AG09319 (cell line): ENCODE results near the gene KIAA1614.

Experiments
- DNase-seq: peaks from one replicate; pipeline ENCODE4 v3.0.0-alpha.2; 2010; ENCODE audit warnings: low read depth; ENCODE audit errors: extremely low read depth
- TF ChIP-seq, protein P1 (sequence below): IDR thresholded peaks from 2 replicates; pipeline ENCODE4 v1.5.1; 2011; ENCODE audit warnings: low read depth, mild to moderate bottlenecking, inconsistent platforms, low read length, moderate library complexity

The KIAA1614 gene

DNA sequence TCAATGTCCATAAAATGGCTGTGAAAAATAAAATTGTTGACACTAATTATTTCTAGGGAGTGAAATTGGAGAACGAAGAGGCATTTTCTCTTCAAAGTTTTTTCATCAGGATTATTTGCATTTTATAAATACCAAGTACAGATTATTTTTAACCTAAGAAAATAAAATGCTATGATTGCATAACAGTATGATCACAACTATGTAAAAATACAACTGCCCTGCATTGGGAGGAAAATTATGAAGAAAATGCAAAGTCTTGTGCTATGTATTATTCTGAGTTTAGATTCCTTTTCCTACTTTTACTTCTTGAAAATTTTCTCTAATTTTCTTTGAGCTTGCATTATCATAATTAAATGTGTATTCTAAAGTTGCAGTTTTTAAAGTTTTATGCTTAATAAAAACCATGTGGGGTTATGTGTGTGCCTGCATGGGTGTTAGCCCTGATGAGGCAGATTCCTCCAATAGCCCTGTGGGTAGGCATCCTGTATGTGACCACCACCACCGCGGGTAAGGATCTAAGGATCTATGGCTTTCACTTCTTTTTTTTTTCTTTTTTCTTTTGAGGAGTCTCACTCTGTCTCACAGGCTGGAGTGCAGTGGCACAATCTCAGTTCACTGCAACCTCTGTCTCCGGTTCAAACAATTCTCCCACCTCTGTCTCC lies 85.3 kb downstream of the KIAA1614 start:
- DNase-seq = no peak
- TF ChIP-seq, protein P1, sequence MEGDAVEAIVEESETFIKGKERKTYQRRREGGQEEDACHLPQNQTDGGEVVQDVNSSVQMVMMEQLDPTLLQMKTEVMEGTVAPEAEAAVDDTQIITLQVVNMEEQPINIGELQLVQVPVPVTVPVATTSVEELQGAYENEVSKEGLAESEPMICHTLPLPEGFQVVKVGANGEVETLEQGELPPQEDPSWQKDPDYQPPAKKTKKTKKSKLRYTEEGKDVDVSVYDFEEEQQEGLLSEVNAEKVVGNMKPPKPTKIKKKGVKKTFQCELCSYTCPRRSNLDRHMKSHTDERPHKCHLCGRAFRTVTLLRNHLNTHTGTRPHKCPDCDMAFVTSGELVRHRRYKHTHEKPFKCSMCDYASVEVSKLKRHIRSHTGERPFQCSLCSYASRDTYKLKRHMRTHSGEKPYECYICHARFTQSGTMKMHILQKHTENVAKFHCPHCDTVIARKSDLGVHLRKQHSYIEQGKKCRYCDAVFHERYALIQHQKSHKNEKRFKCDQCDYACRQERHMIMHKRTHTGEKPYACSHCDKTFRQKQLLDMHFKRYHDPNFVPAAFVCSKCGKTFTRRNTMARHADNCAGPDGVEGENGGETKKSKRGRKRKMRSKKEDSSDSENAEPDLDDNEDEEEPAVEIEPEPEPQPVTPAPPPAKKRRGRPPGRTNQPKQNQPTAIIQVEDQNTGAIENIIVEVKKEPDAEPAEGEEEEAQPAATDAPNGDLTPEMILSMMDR = no peak
